IgD-negative memory B cell (primary cell): Measurements from ENCODE around the gene CCL25. TPM values are rescaled to one million over a fixed set of nuclear protein-coding genes. Genes with fewer than 3 reads are reported as not detected.
"Not testable (repeated sequence)": the region's sequence is repeated elsewhere in the genome, so short reads cannot be mapped to it uniquely, and the experiment has no call there.

ENCODE experiments used
- H3K27ac Mint-ChIP-seq, 3 donors: one replicate each; pipeline ENCODE4 v1.8.0; 2020 to 2022; ENCODE audit warnings: mild to moderate bottlenecking in 3 of 3, mixed read lengths in 3 of 3, moderate library complexity in 1 of 3
- H3K27me3 Mint-ChIP-seq: one replicate; pipeline ENCODE4 v1.8.0; 2021; ENCODE audit warnings: mixed read lengths
- H3K36me3 Mint-ChIP-seq: one replicate; pipeline ENCODE4 v1.8.0; 2020; ENCODE audit warnings: mild to moderate bottlenecking, mixed read lengths
- H3K4me1 Mint-ChIP-seq, 3 donors: one replicate each; pipeline ENCODE4 v1.8.0; 2020 to 2022; ENCODE audit warnings: mixed read lengths in 3 of 3, mild to moderate bottlenecking in 1 of 3
- H3K4me3 Mint-ChIP-seq, 4 donors: one replicate each; pipeline ENCODE4 v1.8.0; 2020 to 2022; ENCODE audit warnings: mild to moderate bottlenecking in 4 of 4, mixed read lengths in 4 of 4, moderate library complexity in 3 of 4
- H3K9me3 Mint-ChIP-seq, 3 donors: one replicate each; pipeline ENCODE4 v1.8.0; 2020 to 2021; ENCODE audit warnings: mixed read lengths in 3 of 3, mild to moderate bottlenecking in 1 of 3
- polyA plus RNA-seq: library from polyadenylated mRNA; unstranded; fragments of 300-500 nt; fragmentation: Illumina TruSeq; gene quantifications from one replicate; pipeline ENCODE4 v1.2.3, GENCODE V29; 2021

CCL25 gene, protein sequence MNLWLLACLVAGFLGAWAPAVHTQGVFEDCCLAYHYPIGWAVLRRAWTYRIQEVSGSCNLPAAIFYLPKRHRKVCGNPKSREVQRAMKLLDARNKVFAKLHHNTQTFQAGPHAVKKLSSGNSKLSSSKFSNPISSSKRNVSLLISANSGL
- polyA plus RNA-seq = 1.2 TPM

DNA sequence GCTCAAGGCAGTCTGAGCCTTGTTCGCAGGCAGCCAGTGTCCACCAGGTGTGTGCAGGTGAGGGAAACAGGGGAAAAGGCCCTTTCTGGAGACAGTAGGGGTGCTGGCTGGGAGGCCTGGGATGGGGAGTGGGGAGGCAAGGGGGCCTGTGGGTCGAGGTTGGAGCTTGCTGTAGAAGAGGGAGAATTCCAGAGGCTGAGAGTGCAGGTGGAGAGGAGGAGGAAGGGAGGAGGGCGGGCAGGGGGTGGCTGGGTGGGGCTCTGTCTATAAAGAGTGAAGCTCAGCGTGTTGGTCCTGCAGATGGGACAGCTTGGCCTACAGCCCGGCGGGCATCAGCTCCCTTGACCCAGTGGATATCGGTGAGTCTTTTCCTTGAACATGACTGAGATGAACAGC is at the start of gene CCL25:
CCL25 (plus strand) TSS at position 297 of the 396 bp plus-strand sequence. CDS start 290 bp downstream, outside the sequence.
- peak within 1 kb of the TSS; percentile 12 to 90 (median 19) for H3K27ac Mint-ChIP-seq
- H3K36me3 Mint-ChIP-seq = no peaks in the 10 kb centered on the region
- H3K9me3 Mint-ChIP-seq = no peaks in the 10 kb centered on the region
- H3K4me3 Mint-ChIP-seq = peak within 1 kb of the TSS in 3 of 4 donors; percentile 5 to 58 (median 19)
- H3K27me3 Mint-ChIP-seq = no peaks in the 10 kb centered on the region
- peaks cover 5 to 7% (median 7%) of the 10 kb centered on the region in 3 donors for H3K4me1 Mint-ChIP-seq

GRCh38 chr19:8004001-8004400 is 48.6 kb upstream of the CCL25 start:
- H3K27me3 Mint-ChIP-seq = no peaks in the 10 kb centered on the region
- H3K27ac Mint-ChIP-seq = peak overlapping the region; percentile 46 to 94 (median 52)
- no peaks in the 10 kb centered on the region for H3K9me3 Mint-ChIP-seq
- H3K4me3 Mint-ChIP-seq = peak overlapping the region; percentile 81 to 98 (median 91)
- no peaks in the 10 kb centered on the region for H3K36me3 Mint-ChIP-seq
- peaks cover 27 to 40% (median 32%) of the 10 kb centered on the region in 3 donors for H3K4me1 Mint-ChIP-seq

GRCh38 chr19:8004723-8005513 is 47.6 kb upstream of the CCL25 start:
- Mint-ChIP-seq H3K4me1 (peaks cover 27 to 38% (median 32%) of the 10 kb centered on the region in 3 donors), H3K36me3 (no peaks in the 10 kb centered on the region), H3K27me3 (no peaks in the 10 kb centered on the region), H3K4me3 (peak overlapping the region; percentile 81 to 98 (median 91)), H3K27ac (peak overlapping the region; percentile 52 to 94 (median 92)), H3K9me3 (no peaks in the 10 kb centered on the region)

- no peaks in the 10 kb centered on the region for H3K27me3 Mint-ChIP-seq
- H3K9me3 Mint-ChIP-seq = no peaks in the 10 kb centered on the region
- H3K27ac Mint-ChIP-seq = peak within 1 kb of the TSS; percentile 92 to 94 (median 94)
- H3K4me3 Mint-ChIP-seq = peak within 1 kb of the TSS; percentile 88 to 98 (median 95)
- peaks cover 27 to 32% (median 27%) of the 10 kb centered on the region in 3 donors for H3K4me1 Mint-ChIP-seq
- H3K36me3 Mint-ChIP-seq = no peaks in the 10 kb centered on the region
These were observed 46.9 kb upstream of the CCL25 start, which contains the start of gene ELAVL1 for GRCh38 chr19:8005534-8006256. ELAVL1 (minus strand) TSS chr19:8005641; CDS start chr19:7991815, 13,826 bp downstream.

GRCh38 chr19:8017808-8018207 is 34.8 kb upstream of the CCL25 start:
- peaks cover 2 to 7% (median 4%) of the 10 kb centered on the region in 3 donors for H3K4me1 Mint-ChIP-seq
- H3K27ac Mint-ChIP-seq = no peak overlapping the region
- H3K27me3 Mint-ChIP-seq = no peaks in the 10 kb centered on the region
- no peak overlapping the region for H3K4me3 Mint-ChIP-seq
- H3K36me3 Mint-ChIP-seq = no peaks in the 10 kb centered on the region
- no peaks in the 10 kb centered on the region for H3K9me3 Mint-ChIP-seq

DNA sequence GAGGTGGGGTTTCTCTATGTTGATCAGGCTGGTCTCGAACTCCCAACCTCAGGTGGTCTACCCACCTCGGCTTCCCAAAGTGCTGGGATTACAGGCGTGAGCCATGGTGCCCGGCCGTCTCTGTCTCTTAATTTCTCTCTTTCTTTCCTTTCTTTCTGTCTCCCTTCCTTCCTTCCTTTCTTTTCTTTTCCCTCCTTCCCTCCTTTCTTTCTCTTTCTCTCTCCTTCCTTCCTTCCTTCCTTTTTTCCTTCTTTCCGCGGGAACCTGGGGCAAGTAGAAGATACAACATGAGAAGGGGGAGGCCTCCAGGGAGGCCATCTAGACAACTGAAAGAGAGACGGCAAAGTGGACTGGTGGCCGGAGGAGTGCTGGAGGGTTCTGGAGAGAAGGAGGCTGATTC is 31.9 kb upstream of the CCL25 start:
- Mint-ChIP-seq H3K27me3 (no peaks in the 10 kb centered on the region), H3K9me3 (no peaks in the 10 kb centered on the region), H3K4me1 (peaks cover 2 to 7% (median 4%) of the 10 kb centered on the region in 3 donors), H3K27ac (no peak overlapping the region), H3K4me3 (no peak overlapping the region), H3K36me3 (no peaks in the 10 kb centered on the region)

DNA sequence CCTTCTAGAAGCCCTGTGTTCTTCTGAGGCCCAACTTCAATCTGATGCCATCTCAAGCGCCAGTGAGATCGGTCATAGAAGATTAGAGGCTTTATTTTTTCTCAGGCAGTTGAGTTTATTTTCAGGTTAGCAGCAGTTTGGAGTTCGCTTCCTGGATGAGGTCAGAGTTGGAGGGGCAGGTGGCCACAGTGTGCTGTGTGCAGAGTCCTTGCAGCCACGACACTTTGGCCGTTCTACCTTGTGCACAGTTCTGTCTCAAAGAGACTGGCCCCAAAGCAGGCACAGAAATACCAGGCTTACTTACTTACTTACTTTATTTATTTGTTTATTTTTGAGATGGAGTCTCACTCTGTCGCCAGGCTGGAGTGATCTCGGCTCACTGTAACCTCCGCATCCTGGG is 31.2 kb upstream of the CCL25 start:
- no peaks in the 10 kb centered on the region for H3K27me3 Mint-ChIP-seq
- H3K36me3 Mint-ChIP-seq = no peaks in the 10 kb centered on the region
- H3K27ac Mint-ChIP-seq = no peak overlapping the region
- no peaks in the 10 kb centered on the region for H3K9me3 Mint-ChIP-seq
- H3K4me3 Mint-ChIP-seq = no peak overlapping the region
- peaks cover 2 to 7% (median 4%) of the 10 kb centered on the region in 3 donors for H3K4me1 Mint-ChIP-seq

- Mint-ChIP-seq H3K9me3 (no peaks in the 10 kb centered on the region), H3K4me1 (peaks cover 2 to 7% (median 4%) of the 10 kb centered on the region in 3 donors), H3K4me3 (no peak overlapping the region), H3K27me3 (no peaks in the 10 kb centered on the region), H3K36me3 (no peaks in the 10 kb centered on the region), H3K27ac (no peak overlapping the region)
These were observed 30.3 kb upstream of the CCL25 start for GRCh38 chr19:8022275-8022674.

GRCh38 chr19:8023371-8023770 is 29.2 kb upstream of the CCL25 start:
- Mint-ChIP-seq H3K4me3 (no peak overlapping the region), H3K9me3 (no peaks in the 10 kb centered on the region), H3K36me3 (no peaks in the 10 kb centered on the region), H3K27me3 (no peaks in the 10 kb centered on the region), H3K4me1 (no peaks in the 10 kb centered on the region), H3K27ac (no peak overlapping the region)

- H3K9me3 Mint-ChIP-seq, H3K4me3 Mint-ChIP-seq, H3K27ac Mint-ChIP-seq, H3K36me3 Mint-ChIP-seq, H3K27me3 Mint-ChIP-seq, H3K4me1 Mint-ChIP-seq: not testable (repeated sequence)
These were observed 28.3 kb upstream of the CCL25 start for GRCh38 chr19:8024256-8024655.

- Mint-ChIP-seq H3K4me1 (no peaks in the 10 kb centered on the region), H3K9me3 (no peaks in the 10 kb centered on the region), H3K27me3 (no peaks in the 10 kb centered on the region), H3K27ac (peak overlapping the region in 1 of 3 donors; percentile 31), H3K4me3 (peak overlapping the region in 1 of 4 donors; percentile 28), H3K36me3 (no peaks in the 10 kb centered on the region)
These were observed 27.2 kb upstream of the CCL25 start for GRCh38 chr19:8025316-8025715.

DNA sequence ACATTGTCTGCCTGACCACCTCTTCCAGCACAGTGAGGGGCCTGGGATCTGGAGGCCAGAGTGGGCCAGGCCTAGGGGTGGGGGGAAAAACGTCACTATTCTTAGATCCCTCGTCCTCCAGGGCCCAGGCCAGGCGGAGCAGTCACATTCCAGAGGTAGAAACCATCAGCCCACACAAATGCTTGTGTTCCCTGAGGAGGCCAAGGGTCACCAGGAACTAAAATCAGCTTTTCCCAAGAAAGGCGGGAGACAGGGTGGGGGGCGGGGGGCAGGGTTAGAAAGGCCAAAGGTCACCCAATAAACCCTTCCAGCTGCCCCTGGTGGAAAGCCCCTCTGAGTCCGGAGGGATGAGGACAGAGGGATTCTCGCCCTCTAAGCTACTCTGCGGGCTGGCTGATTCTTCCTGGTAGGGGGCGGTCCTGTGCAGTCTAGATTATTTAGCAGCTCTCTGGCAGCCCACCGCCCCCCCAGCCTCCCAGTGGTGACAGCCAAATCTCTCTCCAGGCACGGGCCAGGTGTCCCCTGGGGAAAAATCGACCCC is 23.5 kb upstream of the CCL25 start:
- H3K9me3 Mint-ChIP-seq = no peaks in the 10 kb centered on the region
- no peak overlapping the region for H3K4me3 Mint-ChIP-seq
- H3K4me1 Mint-ChIP-seq = no peaks in the 10 kb centered on the region
- H3K36me3 Mint-ChIP-seq = no peaks in the 10 kb centered on the region
- H3K27ac Mint-ChIP-seq = no peak overlapping the region
- H3K27me3 Mint-ChIP-seq = no peaks in the 10 kb centered on the region

GRCh38 chr19:8030960-8031359 is 21.6 kb upstream of the CCL25 start:
- H3K27me3 Mint-ChIP-seq = no peaks in the 10 kb centered on the region
- H3K4me1 Mint-ChIP-seq = no peaks in the 10 kb centered on the region
- H3K9me3 Mint-ChIP-seq = no peaks in the 10 kb centered on the region
- no peak overlapping the region for H3K4me3 Mint-ChIP-seq
- H3K36me3 Mint-ChIP-seq = no peaks in the 10 kb centered on the region
- no peak overlapping the region for H3K27ac Mint-ChIP-seq

- H3K27me3 Mint-ChIP-seq = not testable (repeated sequence)
These were observed 19.0 kb upstream of the CCL25 start for GRCh38 chr19:8033287-8034177.

More at GRCh38 chr19:8033287-8034177, 19.0 kb upstream of the CCL25 start:
- H3K27ac Mint-ChIP-seq, H3K4me1 Mint-ChIP-seq, H3K36me3 Mint-ChIP-seq, H3K4me3 Mint-ChIP-seq, H3K9me3 Mint-ChIP-seq: not testable (repeated sequence)
